Activated T-cell treated with anti-CD3 and anti-CD28 coated beads for 4 hours (primary cell): ENCODE data around the gene UROC1.

Experiments used
- DNase-seq: peaks from one replicate; pipeline ENCODE4 v3.0.0-alpha.2; 2020

Gene UROC1

DNA sequence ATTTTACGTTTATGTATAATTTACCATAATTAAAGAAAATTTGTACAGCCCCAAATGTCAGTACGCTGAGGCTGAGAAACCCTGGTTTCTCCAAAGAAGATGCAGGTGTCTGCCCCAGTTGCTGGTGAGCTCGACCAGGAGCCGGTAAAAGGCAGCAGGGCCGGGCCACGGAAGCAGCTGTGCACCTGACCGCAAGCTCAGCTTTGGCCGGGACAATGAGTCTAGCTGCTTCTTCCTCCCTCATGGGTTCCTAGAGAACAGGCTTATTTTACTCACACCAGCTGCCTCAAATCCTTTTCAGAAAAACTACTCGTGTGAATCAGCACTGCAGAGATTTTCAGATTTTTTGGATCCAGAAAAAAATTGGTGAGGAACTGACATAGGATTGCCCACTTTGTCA is 23.8 kb downstream of the UROC1 start:
- DNase-seq = no peak

DNA sequence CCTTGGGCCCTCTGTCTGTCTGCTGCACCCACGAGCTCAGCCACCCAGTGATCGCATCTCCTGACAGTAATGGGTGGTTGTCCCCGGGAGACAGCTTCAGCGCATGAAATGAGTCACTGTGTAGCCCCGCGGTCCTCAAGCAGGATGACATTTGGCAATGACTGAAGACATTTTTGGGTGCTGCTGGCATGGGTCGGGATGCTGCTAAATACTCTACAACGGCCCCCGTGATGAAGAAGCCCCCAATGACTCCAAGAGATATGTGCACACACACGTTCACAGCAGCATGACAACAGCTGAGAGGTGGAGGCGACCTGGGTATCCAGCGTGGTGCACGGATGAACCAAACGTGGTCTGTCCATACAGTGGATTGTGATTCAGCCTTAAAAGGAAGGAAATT is 24.5 kb downstream of the UROC1 start:
- no peak for DNase-seq

DNA sequence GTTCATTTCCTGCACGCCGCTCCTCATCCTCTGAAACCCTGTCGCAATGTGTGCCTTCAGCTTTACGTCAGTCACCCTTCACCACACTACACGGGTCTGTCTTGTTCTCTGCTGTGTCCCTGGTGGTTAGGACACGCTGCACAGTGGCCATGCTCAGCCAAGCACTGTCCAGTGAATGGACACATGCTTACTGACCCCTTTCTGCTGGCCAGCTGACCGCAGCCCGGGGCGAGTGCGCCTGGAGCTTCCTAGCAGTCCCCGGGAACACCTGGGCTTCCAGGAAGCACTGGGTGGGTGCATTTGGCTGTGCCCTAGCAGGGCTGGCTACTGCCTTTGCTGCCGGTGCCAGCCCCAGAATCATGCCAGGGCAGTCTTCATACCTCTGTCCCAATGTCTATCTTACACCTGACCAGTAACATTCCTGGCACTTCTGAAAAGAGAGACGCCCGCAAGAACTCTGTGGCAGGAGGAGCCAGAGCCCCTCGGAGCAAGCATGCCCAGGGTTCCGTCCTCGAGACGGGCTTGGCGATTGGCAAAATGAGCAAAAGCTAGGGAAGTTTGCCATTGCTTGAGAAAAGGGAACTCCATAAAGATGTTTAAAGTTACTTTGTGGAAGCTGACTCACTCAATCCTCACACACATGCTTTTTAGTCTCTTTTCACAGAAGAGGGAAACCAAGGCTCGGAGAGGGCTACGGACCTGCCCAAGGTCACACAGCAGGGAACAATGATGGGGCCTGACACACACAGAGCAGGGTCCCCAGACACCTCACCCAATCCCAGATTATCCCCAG is 26.2 kb downstream of the UROC1 start:
- DNase-seq = no peak

DNA sequence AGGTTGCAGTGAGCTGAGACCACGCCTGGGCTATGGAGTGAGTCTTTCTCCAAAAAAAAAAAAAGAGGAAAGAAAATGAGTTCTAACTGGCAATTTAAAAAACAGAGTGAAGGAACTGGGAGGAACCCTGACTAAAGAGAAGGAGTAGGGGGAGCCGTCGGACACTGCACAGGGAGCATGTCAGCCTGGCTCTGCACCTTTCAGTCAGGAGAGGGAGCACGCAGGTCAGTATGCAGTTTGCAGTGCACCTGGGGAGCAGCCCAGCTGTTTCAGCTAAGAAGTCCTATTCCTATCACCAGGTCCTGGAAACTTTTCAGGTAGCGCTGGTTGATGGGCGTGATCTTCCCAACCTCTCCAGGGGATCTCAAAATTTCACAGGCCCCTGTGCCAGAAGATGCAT is 27.0 kb downstream of the UROC1 start:
- no peak for DNase-seq

DNA sequence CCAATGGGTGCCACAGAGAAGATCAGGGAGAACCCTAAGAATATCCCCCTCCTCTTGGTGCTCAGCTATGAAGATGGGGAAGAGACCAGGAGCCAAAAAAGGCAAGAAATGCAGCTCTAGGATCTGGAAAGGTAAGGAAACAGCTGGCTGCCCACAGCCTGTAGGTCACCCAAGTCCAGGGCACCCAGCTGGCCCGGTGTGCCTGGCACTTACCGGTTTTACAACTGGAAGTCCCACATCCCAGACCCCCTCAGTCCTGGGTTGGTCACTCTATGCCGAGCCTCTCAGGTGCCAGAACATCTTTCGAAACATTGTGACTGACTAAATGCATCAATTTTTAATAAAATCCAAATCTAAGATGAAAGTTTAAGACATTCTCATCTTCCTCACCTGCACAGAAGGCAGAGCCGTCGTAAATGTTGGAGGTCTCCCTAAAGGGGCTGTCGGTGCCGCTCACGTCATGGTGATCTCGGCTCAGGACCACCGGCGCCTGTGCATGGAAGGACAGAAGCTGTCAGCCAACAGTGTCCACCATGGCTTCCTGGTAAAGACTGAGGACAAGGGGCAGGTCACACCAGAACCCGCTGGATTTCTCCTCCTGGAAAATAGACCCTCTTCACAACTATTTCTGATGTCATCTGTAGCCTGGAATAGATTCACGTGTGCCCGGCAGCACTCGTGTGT is 28.5 kb downstream of the UROC1 start:
- no peak for DNase-seq

DNA sequence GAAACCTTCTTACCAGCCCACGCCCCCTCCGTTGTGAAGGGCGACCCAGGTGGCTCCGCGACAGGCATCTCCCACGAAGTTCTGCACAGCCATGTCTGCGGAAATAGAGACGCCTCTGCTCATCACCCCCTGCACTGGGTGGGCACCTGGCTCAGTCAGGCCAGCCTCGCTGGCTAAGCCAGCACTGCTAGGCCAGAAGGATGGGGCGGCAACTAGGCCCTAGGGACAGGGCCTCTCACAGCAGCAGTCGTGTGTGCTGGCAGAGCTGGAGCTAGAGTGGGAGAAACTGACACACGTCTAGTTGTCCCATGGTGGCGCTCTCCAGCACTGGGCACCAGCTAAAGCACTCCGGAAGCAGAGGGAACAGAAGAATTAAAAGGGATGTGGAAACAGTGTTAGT is 29.4 kb downstream of the UROC1 start:
- DNase-seq = no peak

DNA sequence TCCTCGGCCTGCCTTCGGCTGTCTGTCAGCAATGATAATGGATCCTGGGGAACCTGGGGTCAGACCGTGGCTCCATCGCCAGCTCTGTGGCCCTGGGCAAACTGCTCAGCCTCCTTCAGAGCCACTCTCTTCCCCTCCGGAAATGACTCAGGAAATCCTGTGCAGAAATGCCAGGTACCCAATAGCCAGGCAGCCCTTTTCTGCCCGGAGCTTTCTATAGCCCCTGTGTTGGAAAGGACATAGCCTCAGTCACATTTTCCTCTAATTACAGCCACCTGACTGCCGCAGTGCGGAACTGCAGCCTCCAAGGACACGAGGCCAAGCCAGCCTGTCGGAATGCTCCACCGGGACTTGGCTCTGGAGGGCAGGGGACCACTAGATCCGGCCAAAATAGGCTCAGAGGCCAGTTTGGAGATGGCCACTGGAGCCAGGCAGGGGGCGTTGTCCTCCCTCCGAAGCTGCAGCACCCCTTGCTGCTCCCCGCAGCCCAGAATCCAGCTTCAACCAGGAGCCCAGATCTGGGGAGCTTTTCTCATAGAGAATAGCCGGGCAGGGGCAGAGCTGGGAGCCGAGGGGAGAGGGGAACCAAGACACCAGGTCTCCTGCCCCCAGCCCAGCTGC is 30.3 kb downstream of the UROC1 start:
- no peak for DNase-seq

DNA sequence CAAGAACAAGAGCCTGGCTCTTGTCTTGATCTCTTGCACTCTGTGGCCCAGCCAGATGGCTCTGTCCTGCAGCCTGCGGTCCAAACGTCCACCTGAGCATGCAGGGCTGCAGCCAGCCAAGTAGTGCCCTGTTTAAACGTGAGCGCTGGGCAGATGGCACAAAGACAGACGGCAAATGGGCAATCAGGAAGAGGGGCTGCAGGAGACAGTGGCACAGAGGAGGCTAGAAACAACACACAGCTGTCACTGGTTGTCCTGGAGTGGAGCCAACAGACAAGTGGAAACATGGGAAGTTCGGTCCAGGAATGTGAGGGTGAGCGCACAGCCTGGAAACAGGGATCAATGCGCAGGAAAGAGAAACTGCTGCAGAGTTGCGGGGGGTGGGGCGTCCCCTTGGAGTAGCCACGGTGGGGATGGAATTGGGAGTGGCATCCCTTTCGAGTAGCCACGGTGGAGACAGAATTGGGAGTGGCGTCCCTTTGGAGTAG is 31.2 kb downstream of the UROC1 start:
- no peak for DNase-seq

DNA sequence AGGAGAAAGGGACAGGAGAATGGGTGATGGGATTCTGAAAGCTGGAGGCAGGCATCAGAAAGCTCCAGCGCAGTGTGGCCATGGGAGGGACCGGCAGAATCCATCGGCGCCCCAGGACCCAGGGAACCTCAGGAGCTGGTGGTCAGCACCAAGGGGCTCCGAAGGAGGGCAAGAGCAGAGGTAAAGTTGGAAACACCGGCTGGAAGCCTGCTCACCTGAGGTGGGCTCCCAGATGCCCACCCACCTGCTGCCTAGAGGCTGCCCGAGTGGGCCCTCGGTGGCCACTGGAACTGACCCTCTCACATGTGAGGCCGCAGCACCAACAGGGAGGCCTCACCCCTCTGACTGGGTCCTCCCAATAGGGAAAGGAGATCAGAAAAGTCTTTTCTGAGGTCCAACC is 31.6 kb downstream of the UROC1 start:
- DNase-seq = no peak

DNA sequence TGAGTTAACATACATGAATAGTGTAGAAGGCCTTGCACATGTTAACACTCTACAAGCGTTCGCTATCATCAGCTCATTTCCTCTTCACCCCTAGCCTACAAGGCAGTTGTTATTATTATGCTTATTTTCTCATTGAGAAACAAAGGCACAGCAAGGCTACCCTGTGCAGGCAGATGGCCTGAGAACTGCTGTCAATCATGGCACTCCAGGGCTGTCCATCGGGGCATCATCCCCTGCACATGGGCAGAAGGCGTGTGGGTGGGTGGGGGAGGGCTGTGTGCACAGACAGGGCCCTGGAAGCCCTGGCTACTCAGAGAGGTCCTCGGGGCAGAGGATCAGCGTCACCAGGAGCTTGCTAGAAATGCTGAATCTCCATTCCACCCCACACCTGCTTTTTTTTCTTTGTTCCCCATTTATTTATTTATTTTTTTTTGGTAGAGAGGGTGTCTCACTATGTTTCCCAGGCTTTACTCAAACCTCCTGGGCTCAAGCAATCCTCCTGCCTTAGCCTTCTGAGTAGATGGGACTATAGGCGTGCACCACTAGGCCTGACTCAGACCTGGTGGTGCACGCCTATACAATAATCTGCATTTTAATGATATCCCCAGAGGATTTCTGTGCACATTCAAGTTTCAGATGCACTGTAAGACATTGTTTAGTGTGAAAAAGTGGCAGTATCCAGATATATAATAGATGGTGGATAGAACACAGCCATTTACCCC is 32.2 kb downstream of the UROC1 start:
- no peak for DNase-seq

DNA sequence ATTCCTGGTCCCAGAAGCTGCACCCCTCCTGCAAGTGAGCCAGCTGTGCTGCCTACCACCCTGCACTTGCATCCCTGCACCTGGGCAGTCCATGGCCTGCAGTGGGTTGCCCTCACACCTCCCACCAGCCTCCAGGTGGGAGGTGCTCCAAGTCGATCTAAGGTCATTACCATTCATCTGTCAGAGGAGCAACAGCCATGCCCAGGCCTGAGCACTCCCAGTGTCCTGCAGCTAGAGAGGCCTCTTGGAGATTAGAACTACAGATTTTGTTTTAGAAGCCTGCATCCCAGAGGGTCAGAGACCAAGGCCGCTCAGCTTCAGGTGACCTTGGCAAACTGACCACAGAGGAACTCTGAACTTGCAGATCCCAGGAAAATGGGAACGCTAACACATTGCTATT is 32.9 kb downstream of the UROC1 start:
- DNase-seq = no peak

DNA sequence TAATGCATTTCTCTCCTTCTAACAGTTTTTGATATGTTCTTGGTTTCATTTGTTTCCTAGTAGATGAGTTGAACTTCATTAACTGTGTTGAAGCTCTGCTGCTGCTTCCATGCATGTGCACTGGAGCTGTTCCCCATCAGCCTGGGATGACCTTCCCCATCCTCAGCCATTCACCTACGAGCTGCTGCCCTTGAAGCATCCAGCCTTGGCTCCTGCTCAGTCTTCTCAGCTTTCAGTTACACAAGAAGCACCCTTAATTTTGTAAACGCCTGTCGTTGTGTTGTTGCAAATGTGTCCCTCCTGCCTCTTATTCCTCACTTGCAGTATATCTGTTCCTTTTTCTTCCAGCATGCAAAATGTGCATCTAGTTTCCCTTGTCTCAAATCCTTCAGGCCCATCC is 33.4 kb downstream of the UROC1 start:
- DNase-seq = no peak

DNA sequence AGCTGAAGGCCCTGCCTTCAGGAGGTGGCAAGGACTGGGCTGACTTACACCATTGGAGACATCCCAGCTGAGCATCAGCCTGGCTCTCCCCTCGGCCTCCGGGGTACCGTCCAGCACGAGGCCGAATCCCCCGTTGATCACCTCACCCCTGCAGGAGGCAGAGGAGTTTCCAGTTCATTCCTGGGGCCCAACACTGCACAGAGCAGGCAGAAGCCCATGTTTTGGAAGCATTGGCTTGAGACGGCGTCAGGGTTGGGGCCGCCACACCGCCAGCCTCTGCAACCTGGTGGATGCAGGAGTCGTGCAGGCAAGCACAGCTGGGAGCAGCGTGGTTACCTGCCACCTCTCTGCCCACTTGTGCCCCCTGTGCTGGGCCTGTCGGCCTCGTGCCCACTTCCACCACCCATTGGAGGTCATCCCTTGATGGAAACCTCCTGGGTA is 34.2 kb downstream of the UROC1 start:
- no peak for DNase-seq

DNA sequence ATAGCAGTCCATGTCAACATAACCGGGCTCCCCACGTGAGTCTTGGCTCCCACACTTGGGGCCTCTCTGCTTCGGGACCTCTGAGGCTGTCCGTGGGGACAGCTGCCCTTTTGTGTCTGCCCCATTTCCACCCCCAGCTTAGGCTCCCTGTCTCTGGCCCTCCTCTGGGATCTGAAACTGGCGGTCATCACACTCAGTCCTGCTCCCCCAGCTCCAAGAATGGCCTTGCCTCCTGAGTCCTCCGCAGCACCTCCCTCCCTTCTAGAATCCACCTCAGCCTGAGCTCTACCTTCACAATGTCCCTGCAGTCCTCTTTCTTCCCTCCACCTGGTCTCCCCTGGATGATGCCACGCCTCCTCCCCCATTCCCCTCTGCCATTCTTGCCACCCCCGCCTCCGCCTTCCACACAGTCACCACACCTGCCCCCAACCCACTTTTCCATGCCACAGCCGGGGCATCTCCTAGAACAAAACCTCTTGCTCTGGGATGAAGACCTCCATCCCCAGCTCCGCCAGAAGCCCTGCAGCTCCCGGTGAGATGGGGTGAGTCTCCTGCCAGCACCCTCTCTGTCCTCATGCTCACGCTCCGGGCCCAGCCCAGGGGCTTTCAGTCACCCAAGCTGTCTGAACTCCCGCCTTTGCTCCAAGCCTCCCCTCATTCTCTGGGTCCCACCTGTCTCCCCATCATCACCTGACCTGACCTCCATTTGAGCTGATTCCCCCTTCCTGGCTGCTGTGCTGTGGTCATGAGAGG is 34.9 kb downstream of the UROC1 start:
- no peak for DNase-seq

DNA sequence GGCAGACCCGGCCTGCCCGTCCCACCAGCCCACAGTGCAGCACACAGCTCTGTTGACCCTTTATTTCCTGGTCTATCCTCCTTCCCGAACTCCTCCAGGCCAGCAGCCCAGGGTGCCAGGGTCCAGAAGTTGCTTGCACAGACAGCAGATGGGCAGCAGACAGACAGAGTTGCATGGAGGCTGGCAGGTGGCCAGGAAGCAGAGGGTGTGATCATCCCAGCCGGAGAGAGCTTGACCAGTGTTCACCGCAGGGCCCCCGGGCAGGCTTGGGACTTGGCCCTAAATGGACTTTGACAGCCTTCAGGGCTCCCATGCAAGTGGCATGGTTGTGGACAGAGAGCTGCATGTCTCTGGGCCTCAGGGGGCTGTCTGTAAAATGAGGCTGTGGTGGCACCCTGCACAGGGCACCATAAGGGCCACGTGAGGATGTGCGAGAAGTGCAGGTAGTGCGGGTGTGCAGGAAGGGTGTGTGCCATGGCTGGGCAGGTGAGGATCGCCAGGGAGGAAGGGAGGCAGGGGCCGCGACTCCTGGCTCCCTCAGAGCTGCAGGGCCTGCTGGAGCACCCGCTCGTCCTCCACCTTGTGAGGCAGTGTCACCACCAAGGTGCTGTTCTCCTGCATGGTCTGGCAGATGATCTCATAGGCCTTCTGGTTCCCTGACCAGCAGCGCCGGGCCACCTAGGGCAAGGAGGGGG is 35.6 kb downstream of the UROC1 start:
- no peak for DNase-seq

DNA sequence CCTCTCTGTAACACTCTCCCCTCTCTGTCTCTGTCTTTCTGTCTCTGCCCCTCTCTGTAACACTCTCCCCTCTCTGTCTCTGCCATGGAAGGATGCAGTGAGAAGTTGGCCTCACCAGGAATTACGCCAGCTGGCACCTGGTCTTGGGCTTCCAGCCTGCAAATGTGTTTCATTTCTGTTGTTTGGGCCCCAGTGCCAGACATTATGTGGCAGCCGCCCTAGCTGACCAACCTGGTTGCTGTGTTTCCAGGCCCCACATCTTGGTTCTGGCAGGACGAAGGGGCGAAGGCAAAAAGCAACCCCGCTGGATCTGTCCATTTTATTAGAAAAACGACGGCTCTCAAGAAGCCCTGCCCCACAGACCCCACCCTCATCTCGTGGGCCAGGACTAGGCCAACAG is 36.7 kb downstream of the UROC1 start:
- DNase-seq = no peak

DNA sequence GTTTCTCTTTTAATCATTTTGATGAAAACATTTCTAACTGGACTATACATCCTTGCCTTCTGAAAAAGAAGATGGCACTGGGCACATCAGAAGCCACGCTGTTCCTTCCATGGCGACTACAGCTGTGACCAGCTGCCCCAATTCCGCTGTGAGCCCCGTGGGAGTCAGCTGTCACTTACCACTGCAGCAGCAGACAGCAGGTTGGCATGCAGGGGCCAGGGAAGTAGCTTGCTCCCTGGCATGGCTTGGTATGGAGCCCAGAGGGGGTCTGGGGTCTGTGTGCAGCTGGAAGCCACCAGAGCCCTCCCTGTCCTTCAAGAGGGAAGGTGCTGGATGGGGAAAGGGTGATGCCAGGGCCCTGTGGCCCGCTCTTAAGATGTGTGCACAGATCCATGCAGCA is 37.4 kb downstream of the UROC1 start:
- no peak for DNase-seq

DNA sequence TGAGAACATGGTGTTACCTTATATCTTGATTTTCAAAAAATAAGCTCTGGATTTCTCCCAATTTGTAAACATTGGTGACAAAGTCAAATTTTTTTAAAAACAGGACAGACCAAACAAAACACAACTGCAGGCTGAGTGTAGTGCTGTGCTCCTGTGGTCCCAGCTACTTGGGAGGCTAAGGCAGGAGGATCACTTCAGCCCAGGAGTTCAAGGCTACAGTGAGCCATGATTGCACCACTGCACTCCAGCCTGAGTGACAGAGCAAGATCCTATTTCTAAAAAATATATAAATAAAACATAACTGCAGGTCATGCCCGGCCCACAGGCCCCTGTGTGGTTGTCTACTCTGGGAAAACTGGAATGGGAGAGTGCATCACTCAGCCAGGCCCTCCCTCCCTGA is 37.9 kb downstream of the UROC1 start:
- DNase-seq = no peak

DNA sequence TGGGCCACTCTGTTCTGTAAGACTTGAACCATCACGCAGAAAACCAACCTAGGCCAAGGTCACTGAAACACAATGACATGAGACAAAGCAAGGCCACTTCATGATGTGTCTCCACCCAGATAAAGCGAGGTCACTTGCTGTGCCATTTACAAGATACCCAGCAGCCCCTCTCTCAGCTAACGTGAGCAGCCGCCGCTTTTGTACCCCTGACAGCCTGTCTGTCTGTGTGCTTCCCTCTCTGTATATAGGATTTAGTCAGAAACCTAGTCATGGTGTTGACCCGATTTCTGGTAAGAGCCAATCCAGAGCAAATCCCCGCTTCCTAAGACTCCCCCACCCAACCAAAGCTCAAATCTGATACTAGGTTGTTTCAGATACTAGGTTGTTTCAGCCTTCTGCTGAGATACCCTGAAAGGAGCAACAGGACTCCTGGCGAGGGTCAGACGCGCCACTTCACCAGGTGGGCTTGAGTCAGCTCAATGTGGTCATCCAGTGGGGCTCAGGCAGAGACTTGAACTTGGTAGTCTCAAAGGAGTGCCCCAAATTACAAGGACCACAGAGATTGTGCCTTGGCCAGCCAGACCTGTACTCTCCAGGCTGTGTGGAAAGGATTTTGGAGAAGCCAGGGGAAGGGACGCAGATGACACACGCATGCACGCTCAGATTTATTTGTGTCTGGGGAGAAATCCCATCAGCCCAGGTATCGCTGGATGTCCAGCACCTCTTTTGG is 38.8 kb downstream of the UROC1 start:
- DNase-seq = no peak

DNA sequence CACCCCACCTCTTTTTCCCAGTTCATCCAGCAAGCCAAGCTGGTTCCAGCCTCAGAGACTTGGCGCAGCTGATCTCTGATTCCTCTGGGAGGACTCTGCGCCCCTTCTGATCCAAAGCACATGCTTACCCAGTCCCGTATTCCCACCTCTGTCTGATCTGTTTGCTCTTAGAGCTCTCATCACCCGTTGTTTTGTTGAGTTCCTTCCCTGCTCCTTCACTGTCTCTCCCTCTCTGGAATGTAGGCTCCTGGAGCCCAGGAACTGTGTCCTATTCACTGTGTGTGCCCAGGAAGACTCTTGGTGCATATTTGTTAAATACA is 40.6 kb downstream of the UROC1 start:
- DNase-seq = no peak
